PFSK-1 (cell line): ENCODE data around the gene KLF11.

Experiments used
- FOXP2 ChIP-seq: optimal IDR thresholded peaks from 2 replicates; pipeline ENCODE3; 2011; ENCODE audit warnings: borderline replicate concordance, control low read depth, inconsistent platforms; ENCODE audit not compliant: insufficient read depth; ENCODE audit errors: extremely low read length, extremely low read depth
- POLR2AphosphoS5 ChIP-seq: IDR thresholded peaks from 2 replicates; pipeline ENCODE4 v1.6.1; 2012; ENCODE audit warnings: low read depth, mild to moderate bottlenecking, control low read depth, low read length, moderate library complexity
- SIN3A ChIP-seq: IDR thresholded peaks from 2 replicates; pipeline ENCODE4 v1.6.1; 2012; ENCODE audit warnings: mild to moderate bottlenecking, low read length, moderate library complexity, borderline replicate concordance; ENCODE audit not compliant: insufficient read depth
- TAF1 ChIP-seq: IDR thresholded peaks from 2 replicates; pipeline ENCODE4 v1.6.1; 2012; ENCODE audit warnings: low read length, control low read depth, borderline replicate concordance; ENCODE audit not compliant: insufficient read depth
- TF ChIP-seq, protein P1 (sequence below), 2 experiments: IDR thresholded peaks; 2 replicates each; pipeline versions ENCODE4 v1.6.1 to v1.8.0; 2011 to 2012; ENCODE audit warnings: low read depth in 2 of 2, low read length in 2 of 2, control low read depth in 1 of 2, inconsistent platforms in 1 of 2, mild to moderate bottlenecking in 1 of 2, moderate library complexity in 1 of 2; ENCODE audit not compliant: insufficient read depth in 1 of 2

The KLF11 gene

DNA sequence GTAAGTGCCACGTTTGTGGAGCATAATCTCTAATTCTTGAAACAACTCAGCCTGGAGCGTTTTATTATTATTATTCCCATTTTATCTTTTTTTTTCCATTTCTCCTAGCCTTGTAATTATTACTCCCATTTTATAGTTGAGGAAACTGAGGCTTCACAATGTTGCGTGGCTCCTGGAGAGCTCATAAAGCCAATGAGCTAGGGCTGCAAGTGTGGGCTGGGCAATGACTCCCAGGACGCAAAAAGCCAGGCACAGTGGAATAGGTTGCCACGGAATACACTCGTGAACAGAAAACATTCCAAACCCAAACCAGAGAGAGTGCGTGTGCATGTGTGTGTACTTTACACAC is 13.5 kb upstream of the KLF11 start:
- no peak for TF ChIP-seq SIN3A

DNA sequence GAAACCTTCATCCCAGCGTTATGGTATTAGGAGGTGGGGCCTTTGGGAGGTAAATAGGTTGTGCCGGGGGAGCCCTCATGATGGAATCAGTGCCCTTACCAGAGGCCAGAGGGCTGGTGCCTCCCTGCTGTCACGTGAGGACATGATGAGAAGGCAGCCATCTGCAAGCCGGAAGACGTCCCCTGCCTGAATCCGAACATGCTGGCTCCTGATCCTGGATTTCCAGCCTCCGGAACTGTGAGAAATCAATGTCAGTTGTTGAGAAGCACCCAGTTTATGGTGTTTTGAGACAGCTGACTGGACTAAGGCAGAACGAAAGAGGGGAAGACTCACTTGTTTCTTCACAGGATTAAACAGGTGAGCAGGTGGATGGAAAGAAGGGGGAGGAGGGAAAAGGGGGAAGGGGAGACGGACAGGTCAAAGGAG is 13.0 kb upstream of the KLF11 start:
- no peak for TF ChIP-seq SIN3A
- no peak for TF ChIP-seq FOXP2
- TF ChIP-seq, protein P1, sequence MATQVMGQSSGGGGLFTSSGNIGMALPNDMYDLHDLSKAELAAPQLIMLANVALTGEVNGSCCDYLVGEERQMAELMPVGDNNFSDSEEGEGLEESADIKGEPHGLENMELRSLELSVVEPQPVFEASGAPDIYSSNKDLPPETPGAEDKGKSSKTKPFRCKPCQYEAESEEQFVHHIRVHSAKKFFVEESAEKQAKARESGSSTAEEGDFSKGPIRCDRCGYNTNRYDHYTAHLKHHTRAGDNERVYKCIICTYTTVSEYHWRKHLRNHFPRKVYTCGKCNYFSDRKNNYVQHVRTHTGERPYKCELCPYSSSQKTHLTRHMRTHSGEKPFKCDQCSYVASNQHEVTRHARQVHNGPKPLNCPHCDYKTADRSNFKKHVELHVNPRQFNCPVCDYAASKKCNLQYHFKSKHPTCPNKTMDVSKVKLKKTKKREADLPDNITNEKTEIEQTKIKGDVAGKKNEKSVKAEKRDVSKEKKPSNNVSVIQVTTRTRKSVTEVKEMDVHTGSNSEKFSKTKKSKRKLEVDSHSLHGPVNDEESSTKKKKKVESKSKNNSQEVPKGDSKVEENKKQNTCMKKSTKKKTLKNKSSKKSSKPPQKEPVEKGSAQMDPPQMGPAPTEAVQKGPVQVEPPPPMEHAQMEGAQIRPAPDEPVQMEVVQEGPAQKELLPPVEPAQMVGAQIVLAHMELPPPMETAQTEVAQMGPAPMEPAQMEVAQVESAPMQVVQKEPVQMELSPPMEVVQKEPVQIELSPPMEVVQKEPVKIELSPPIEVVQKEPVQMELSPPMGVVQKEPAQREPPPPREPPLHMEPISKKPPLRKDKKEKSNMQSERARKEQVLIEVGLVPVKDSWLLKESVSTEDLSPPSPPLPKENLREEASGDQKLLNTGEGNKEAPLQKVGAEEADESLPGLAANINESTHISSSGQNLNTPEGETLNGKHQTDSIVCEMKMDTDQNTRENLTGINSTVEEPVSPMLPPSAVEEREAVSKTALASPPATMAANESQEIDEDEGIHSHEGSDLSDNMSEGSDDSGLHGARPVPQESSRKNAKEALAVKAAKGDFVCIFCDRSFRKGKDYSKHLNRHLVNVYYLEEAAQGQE (IDR thresholded peaks at IDR 0.05; ENCODE audit: insufficient read depth in 1 of 2, low read depth in 2 of 2, low read length in 2 of 2), result no peak
- TF ChIP-seq POLR2AphosphoS5, result no peak

DNA sequence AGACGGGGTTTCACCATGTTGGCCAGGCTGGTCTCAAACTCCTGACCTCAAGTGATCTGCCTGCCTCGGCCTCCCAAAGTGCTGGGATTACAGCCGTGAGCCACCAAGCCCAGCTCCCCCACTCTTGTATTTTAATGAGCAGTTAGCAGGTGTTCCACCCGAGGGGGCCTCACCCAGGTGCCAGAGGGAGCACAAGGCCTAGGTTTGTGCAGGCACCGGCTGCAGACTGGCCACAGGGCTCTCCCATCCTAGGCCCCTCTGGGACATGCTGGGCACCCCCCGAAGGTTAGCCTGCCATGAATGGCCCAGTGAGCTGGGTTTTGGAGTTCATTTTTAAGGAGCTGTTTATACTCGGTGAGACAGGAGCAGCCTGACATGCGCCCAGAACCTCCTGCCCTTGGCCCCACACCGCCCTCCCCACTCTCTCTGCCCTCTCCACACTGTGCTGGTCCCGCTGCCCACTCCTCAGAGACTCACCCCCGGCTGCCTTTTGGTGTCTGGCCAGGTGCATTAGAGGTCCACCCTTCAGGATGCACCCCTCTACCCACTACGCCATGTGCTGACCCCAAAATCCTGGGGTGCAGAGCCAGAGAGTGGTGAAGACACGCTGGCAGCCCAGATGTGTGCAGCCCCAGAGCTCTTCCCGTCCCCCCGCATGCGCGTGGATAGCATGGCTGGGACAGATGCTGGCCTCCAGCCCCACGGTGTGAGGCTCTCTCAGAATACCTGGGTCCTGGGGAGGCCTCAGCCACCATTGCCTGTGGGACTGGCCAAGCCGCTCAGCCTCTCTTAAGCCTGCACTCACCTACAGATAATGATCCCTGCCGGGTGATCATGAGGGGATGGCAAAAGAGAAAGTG is 11.2 kb upstream of the KLF11 start:
- TF ChIP-seq SIN3A, result no peak
- TF ChIP-seq, protein P1 (IDR thresholded peaks at IDR 0.05; ENCODE audit: insufficient read depth in 1 of 2, low read depth in 2 of 2, low read length in 2 of 2), result no peak
- no peak for TF ChIP-seq FOXP2
- TF ChIP-seq TAF1, result no peak
- no peak for TF ChIP-seq POLR2AphosphoS5

- TF ChIP-seq, protein P1 (IDR thresholded peaks at IDR 0.05; ENCODE audit: insufficient read depth in 1 of 2, low read depth in 2 of 2, low read length in 2 of 2), result no peak
- TF ChIP-seq SIN3A (no peak), TAF1 (no peak), POLR2AphosphoS5 (no peak), FOXP2 (no peak)
These were observed 10.6 kb upstream of the KLF11 start for GRCh38 chr2:10032746-10033105.

DNA sequence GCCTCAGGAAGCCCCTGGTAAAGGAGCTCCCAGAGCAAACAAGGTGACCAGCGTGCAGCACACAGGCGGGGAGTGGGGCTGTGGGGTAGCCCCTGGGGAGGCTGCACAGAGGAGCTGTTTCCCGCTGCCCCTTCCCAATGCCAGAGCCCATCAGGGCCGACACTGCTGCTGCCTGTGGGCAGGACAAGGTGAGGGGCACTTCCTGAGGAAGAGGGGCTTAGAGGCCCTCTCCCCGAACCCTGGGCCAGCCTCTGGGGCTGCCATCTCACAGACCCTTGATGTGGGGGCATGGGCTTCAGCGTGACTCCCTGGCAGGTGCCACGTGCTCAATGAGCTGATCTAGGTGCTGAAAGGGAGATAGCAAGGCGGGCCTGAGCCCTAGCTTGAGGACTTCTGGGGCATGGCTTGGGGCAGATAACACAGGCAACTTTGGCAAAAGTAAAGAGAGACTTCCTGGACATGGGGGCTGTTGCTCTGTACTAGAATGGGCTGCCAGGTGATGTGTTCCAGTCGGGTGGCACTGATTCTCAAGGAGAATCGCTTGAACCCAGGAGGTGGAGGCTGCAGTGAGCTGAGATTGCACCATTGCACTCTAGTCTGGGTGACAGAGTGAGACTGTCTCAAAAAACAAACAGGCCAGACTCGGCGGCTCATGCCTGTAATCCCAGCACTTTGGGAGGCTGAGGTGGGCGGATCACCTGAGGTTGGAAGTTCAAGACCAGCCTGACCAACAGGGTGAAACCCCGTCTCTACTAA is 9.9 kb upstream of the KLF11 start:
- no peak for TF ChIP-seq FOXP2
- TF ChIP-seq, protein P1 (IDR thresholded peaks at IDR 0.05; ENCODE audit: insufficient read depth in 1 of 2, low read depth in 2 of 2, low read length in 2 of 2), result 0 out of 4 replicates have a peak, but pooled peaks of 1 of the 2 experiments have one; percentile 21
- TF ChIP-seq TAF1, result no peak
